Measurements from ENCODE around the gene MYO1G. TPM values are rescaled to one million over a fixed set of nuclear protein-coding genes. Genes with fewer than 3 reads are reported as not detected.
"Not testable (repeated sequence)": the region's sequence is repeated elsewhere in the genome, so short reads cannot be mapped to it uniquely, and the experiment has no call there.

MYO1G gene
- total RNA-seq, 1 donor from 2014 or later = 2.6 TPM

DNA sequence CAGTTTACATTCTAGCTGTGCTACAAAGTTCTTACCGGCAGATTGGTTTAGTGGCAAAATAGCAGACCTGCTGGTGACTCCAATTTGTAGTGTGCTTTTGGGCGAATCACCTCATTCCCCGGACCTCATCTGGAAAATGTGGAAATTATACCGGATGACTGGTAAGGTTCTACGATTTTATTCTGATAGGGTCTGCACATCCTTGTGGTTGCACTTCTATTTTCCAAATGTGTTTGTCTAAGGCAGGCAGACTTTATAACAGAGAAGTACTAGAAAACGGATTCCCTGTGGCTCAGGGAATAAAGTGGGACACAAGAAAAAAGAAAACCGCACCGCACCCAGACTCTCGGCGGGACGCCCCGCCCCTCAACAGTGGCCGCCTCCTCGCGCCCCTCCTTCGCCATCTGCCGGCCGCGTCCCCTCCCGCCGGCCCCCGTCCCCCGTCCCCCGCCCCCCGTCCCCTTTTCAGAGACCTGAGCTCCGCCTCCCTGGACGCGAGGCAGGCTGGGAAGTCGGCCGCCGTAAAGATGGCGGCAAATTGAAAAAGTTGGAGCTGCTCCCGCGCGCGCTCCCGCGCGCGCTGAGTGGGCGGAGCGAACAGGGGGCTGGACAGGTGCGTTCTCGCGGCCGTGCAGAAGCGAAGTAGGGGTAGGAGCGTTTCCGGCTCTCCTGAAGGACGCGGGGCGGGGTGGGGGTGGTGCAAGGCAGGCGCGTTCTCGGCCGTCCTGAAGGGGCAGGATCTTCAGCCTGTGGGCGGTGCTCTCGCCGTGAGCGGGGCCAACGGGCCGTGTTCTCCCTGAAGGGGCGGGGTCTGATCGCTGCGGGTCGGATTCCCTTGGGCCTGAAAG, 20.7 kb upstream of the MYO1G start:
- peak; percentile 98 for DNase-seq

DNA sequence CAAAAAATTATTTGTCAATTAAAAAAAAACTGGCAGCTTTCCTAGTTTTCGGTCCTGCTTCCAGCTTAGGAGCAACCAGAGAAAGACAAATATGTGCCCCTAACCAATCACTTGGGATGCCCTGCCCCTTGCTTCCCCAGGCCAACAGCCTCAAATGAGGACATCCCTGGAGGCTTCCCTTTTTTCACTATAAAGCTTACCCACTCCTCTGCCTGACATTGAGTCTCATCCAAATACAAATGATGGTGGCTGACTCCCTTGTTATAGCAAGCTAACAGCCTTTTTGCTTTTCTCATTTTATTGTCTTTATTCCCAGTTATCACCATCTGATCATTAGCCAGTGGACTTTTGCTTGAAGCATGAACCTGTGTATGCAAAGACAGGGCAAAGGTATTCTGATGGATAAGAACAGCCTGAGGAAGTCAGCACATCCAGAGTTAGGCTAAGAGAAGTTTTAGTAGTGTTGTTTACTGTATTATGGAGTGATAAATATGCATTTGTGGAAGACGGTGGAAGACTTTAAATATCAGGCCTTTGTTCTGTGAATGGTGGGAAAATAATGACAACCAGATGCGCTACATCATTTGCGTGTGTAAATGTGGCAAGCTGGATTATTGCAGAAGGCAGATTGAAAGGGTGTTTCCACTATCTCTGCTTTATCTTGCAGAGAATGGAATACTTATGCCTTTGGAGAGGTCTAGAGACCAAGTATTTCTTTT, 19.5 kb upstream of the MYO1G start:
- DNase-seq = peak; percentile 45

DNA sequence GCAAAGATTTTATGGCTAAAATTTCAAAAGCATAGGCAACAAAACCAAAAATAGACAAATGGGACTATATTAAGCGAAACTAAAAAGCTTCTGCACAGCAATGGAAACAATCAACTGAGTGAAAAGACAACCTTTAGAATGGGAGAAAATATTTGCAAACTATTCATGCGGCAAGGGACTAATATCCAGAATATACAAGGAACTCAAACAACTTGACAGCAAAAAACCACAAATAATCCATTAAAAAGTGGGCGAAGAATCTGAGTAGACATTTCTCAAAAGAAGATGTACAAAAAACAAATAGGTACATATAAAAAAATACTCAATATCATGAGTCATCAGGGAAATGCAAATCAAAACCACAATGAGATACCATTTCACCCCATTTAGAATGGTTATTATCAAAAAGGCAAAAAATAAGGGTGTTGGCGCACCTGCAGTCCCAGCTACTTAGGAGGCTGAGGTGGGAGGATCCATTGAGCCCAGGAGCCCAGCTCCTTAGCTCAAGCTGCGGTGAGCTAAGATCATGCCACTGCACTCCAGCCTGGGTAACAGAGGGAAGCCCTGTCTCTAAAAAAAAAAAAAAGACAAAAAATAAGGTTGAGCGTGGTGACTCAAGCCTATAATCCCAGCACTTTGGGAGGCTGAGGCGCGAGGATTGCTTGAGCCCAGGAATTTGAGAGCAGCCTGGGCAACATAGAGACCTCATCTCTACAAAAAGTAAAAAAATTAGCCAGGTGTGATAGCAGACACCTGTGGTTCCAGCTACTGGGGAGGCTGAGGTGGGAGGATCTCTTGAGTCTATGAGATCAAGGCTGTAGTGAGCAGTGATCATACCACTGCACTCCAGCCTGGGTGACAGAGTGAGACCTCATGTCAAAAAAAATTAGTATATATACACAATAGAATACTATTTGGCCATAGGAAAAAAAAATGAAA, 17.0 kb upstream of the MYO1G start:
- DNase-seq = no peak

DNA sequence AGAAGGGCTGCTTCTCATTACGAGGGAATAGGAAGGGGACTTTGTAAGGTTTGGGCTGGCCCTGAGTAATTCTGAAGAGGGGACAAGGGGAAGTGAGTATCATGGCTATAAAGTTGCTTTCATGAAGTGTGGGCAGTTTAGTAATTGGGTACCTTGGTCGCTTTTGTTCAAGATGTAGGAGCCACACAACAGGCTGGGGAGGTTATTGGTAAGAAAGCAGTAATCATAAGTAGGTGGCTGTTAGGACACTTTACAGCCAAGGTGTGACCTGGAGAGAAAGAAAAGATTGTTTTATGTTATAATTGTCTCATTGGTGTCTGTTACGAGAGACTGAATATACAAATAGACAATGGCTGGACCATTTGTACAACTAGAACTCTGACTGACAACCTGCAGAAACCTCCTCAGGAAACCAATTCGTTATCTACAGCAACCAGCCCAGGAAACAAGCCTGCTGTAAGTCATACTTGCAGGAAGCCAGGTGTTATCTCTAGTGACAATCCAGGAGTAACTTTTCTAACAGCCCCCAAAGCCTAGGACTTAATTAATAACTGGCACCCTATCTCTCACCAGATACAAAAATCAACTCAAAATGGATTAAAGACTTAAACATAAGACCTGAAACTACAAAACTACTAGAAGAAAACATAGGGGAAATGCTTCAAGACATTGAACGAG, 16.2 kb upstream of the MYO1G start:
- DNase-seq = no peak

DNA sequence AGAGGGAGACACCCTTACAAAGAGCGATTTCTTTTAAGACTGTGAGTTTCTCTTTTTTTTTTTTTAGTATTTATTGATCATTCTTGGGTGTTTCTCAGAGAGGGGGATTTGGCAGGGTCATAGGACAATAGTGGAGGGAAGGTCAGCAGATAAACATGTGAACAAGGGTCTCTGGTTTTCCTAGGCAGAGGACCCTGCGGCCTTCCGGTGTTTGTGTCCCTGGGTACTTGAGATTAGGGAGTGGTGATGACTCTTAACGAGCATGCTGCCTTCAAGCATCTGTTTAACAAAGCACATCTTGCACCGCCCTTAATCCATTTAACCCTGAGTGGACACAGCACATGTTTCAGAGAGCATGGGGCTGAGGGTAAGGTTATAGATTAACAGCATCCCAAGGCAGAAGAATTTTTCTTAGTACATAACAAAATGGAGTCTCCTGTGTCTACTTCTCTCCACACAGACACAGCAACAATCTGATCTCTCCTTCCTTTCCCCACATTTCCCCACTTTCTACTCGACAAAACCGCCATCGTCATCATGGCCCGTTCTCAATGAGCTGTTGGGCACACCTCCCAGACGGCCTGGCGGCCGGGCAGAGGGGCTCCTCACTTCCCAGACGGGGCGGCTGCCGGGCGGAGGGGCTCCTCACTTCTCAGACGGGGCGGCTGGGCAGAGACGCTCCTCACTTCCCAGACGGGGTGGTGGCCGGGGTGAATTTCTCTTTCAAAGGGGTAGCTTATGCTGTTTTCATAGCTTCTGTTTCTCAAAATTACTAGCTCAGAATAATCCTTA, 13.4 kb upstream of the MYO1G start:
- DNase-seq = not testable (repeated sequence)

DNA sequence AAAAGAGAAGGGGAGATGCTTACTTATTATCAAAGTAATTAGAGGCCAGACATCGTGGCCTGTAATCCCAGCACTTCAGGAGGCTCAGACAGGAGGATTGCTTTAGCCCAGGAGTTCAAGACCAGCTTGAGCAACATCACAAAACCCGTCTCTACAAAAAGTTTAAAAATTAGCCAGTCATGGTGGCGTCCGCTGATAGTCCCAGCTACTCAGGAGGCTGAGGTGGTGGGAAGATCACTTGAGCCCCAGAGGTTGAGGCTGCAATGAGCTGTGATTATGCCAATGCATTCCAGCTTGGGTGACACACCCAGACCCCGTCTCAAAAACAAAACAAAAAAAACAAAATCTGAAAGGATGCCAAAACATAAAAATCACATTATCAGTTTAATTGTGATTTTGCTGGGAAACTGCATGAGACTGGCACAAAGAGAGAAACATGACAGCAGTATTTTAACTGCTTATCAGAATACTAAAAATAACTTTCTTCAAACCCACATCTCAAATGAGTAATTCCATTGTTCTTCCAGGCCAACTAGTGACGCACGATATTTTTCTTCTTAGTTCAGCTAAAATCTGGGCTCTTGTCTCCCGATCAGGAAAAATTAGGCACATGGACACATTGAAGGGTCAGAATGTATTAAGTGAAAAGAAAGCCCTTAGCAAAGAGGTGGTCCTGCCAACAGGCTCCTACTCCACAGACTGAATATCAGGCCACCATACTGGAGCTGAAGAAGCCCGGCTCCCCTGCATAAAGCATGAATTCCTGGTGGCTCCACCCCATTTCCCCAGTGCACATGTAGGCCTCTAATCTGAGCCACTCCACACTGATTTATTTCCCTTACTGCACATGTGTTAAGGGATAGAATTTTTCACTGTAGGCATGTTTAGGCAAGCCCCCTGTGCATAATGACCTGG, 11.6 kb upstream of the MYO1G start:
- peak; percentile 36 for DNase-seq

DNA sequence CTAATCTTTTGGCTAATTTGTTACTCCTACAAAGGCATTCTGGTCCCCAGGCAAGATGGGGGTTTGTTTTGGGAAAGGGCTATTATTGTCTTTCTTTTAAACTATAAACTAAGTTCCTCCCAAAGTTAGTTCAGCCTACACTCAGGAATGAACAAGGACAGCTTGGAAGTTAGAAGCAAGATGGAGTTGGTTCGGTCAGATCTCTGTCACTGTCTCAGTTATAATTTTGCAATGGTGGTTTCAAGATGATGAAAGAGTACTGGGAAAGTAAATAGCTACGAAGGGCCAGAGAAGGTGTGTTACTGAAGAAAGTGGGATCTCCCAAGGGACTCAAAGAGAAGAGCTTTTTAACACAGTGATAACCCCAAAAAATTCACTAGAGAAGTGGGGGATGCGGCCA, 10.3 kb upstream of the MYO1G start:
- no peak for DNase-seq

DNA sequence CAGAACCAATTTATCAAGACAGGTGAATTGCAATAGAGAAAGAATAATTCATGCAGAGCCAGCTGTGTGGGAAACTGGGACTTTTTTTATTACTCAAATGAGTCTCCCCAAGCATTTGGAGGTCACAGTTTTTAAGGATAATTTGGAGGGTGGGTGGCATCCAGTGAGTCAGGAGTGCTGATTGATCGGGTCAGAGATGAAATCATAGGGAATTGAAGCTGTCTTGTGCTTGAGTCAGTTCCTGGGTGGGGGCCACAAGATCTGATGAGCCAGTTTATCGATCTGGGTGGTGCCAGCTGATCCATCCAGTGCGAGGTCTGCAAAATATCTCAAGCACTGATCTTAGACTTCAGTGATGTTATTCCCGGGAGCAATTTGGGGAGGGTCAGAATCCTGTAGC, 9.9 kb upstream of the MYO1G start:
- no peak for DNase-seq

DNA sequence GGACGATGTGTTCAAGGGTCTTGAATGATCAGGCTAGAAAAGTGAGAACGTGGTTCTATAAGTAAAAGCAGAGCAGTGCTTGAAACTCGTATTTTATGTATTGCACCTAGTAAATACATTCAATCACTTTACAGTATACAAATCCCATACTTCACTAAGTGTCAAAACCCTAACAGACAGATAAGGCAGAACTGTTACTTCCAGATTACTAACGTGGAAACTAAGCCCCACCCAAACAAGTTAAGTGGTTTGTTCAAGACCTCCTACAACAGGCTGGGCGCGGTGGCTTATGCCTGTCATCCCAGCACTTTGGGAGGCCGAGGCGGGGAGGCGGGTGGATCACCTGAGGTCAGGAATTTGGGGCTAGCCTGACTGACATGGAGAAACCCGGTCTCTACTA, 9.2 kb upstream of the MYO1G start:
- DNase-seq = no peak

DNA sequence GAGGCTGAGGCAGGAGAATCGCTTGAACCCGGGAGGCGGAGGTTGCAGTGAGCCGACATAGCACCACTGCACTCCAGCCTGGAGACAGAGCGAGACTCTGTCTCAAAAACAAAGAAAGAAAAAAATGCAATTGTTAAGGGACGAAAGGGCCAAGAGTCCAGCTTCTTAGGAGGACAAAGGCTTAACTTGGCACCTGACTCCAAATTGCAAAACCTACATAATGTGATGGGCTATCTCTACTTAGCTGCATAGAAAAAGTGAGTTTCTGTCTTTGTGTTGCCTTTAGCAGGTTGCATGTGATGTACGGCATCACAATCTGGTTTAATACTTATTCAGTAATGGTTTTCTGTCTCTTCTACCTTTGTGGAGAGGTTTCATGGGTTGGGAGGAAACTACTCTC, 8.6 kb upstream of the MYO1G start:
- DNase-seq = no peak

DNA sequence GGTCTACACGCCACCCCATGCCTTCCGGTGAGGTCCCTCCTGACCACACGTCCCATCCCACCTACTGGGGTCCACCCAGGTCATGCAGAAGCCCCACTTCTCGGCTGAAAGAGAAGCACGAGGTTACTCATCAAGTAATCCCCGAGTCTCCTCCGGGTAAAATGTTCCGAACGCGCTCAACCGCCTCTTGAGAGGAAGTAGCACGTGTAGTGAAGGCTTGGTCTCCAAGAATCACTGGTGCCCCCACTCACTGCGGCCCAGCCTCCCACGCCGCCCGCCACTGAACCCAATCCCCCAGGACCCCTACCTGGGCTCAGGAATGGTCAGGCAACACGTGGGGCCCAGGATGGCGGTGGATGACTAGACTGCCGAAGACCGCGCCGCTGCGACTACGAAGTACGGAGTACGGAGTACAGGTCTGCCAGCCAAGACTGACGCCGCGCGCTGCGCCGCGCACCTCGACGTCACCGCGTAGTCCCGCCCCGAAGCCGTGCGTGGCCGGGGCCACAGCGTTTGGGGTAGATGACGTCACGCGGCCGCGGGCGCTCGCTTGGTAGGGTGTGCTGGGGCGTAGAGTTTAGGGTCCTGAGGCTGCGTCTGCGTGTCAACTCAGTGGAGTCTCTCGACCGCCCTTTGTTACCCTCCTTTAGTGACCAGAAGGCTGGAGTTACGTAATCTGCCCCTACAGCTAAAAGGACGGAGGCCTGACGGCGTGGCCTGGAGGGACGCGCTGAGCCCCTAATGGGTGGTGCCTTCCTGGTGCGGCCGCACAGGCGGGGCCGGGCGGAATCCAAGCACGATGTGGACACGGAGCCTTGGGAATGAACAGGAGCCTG, 7.6 kb upstream of the MYO1G start:
- DNase-seq = peak; percentile 96

DNA sequence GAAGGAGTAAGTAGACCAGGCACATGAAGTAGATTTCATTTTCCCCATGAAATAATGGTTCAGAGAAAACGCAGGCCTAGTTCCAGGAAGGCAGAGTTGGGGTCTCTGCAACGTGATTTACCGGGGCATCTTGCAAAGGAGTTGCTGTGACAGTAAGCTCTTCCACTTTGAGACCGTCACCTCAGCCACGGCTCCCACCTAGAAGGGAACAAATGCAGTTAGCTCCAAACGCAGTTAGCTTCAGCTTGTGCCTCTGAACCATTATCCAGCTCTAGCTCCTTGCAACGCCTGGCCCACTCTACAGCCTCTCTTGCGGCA, 7.0 kb upstream of the MYO1G start:
- no peak for DNase-seq

DNA sequence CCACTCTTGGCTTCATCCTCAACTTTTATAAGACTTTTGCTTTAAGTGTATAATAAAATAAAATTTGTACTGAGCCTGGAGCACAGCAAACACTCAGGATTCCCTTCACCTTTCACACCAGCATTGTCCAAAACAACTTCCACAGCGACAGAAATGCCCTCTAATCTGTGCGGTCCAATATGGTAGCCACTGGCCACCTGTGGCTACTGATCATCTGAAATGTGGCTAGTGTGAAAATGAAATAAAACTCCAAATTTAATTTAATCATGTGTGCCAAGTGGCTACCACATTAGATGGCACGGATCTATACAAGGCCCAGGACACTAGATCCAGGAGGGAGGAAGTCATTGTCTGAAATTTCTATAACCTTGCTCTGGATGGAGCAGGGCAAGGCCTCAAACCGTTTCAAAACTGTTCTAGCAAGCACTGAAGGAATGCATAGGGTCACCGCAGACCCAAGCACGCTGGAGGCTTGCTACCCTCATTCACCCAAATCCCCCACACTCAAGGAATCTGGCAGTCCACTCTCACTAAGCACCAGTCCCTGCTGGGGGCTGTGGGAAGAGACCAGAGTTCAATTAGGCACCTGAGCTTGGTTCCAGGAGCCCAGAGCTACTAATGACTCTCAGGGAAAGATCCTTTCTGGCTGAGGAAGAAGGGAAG, 6.3 kb upstream of the MYO1G start:
- no peak for DNase-seq

DNA sequence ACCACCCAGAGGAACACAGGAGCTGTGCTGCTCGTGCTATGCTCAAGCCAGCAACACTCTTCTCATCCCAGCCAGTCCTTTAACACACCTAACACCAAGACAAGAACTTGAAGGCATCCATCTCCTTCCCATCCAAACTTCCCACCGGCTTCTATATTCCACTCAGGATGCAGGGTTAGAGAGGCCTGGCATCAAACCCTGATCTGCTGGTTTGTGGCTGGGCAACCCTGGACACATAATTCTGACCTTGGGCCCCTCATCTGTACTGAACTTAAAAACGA, 5.6 kb upstream of the MYO1G start:
- no peak for DNase-seq

DNA sequence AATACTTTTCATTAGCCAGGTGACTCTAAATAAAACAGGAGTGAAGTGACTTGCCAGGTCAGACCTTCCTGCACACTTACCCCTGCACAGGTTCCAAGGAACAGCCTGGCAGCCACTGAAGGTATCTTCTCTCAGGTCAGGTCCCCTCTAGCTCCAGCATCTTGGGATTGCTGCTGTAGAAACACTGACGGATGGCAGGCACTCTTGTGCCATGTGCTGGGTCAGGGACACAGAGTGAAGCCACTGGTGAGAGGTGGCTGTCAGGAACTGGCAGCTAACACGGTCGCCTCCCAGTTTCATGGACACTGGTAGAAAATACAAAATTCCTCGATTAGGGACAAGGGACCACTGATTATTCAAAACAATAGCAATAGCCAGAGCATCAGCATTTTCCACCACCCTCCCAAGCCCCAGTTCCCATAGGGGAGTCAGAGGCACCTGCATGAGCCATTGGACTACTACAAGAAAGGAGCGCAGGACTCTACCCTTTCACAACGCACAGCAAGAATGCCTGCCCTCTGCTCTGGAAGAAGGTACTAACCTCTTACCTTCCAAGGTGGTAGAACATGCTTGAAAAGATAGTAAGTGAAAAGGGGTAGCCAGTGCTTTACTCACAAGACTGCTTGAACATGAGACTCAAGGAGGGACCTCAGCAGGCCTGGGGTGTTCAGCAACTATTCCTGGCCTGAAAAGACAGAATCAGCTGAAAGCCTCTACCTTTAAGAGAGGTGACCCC, 5.1 kb upstream of the MYO1G start:
- no peak for DNase-seq

DNA sequence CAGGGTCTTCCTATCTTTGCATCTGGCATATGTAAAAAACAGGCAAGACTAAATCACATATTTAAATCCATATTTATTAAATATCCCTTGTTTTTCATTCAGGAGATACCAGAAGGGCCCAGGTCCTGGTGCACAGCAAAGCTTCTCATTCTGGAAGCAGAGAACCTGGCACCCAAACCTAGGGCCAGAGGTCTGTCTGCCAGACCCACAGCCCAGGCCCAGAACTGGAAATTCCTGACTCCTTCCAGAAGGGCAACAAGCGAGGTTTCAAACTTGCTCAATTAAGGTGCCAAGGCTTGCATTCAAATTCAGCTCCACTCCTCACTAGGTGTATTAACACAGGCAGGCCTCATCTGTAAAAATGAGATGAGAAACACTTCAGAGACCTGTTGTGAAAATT, 4.2 kb upstream of the MYO1G start:
- no peak for DNase-seq

DNA sequence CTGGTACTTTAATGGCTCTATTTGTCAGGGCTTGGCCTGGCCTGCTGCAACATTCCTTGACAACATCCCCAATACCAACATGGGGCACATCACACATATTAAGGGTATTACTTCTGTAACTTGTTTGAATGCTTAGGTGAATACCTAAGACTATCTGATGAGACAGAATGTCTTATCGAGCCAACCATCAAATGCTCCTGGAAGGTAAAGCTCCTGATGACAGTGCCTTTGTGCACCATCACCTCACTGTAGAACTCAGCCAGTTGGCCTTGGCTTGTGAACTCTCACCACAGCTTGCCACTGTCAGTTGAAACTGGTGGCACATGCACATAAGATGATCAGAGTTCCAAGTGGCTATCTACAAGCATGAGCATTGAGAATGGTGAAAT, 3.7 kb upstream of the MYO1G start:
- no peak for DNase-seq

DNA sequence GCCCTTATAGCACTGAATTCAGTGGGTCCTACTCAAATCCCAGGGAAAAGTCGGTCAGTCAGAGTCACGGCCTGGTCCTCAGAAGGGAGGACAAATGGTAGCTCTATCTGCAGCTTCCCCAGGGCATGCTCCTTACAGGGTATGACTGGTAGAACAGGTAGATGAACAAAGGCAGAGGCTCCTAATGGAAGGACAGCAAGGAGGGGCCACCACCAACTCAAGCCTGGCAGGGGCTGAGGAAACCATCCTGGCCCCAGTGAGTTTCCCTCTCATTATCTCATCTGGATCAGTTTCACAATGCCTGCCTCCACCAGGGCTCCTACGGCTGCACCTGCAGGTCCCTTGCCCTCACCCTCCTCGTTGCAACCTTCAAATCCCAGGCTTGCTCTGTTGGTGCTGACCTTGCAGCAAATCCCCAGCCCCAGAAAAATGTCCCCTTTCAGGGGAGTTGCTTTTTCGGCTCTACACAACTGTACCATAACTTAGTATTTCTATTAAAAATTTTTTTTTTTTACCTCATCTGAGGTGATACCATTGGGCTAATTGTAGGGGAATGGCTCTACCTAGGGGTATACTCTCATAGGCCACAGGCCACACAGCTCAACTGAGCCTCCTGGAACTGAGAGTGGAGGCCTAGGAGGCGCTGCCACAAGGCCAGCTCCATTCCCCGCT, 2.4 kb upstream of the MYO1G start:
- DNase-seq = no peak
